ENCODE data around the gene CYBA.
"Not testable (repeated sequence)": the region's sequence is repeated elsewhere in the genome, so short reads cannot be mapped to it uniquely, and the experiment has no call there.

CYBA gene

DNA sequence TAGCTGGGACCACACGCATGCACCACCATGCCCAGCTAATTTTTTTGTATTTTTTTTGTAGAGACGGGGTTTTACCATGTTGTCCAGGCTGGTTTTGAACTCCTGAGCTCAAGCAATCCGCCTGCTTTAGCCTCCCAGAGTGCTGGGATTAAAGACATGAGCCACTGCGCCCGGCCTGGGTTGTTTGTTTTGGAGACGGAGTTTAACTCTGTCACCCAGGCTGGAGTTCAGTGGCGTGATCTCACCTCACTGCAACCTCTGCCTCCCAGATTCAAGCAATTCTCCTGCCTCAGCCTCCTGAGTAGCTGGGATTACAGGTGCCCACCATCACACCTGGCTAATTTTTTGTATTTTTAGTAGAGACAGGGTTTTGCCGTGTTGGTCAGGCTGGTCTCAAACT, 41.4 kb downstream of the CYBA start:
- FAIRE-seq, result not testable (repeated sequence)

DNA sequence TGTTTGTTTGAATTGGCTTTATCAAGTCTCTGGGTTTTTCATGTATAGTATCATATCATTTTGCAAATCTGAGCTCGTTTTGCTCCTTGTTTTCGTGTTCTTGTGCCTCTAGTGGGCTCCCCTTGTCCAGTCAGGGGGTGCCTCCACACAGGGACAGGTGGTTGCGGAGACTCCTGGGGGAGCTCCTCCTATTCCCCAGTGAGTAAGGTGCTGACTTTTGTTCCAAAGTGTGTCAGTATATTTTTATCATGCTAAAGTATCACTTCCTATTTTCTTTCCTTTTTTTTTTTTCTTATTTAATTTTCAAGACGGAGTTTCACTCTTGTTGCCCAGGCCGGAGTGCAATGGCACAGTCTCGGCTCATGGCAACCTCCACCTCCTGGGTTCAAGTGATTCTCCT, 42.8 kb downstream of the CYBA start:
- FAIRE-seq, result no peak

DNA sequence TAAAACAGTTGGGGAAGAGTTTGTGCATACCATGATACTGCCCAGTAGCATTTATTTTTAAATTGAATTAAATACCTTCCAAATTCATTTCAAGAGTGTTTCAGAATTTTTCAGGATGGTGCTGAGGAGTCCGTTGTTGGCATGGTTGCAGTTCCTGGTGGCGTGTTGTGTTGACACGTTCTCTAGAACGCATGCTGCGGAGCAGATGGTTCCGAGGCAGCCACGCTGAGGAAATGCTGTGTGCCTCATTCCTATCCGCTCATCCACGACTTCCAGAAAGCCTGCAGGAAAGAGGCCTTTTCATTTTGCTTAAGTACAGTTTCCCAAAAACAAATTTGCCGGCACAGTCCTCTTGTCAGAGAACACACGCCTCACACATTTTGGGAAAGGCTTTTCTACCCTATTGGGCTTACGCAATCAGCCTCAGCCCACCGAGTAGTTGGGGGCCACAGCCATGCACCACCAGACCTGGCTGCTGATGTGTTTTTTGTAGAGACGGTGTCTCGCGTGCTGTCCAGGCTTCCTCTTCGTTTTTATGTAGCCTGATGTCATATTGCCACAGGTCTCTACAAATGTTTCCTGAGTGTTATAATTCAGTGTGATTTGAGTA, 44.6 kb downstream of the CYBA start:
- FAIRE-seq, result no peak

DNA sequence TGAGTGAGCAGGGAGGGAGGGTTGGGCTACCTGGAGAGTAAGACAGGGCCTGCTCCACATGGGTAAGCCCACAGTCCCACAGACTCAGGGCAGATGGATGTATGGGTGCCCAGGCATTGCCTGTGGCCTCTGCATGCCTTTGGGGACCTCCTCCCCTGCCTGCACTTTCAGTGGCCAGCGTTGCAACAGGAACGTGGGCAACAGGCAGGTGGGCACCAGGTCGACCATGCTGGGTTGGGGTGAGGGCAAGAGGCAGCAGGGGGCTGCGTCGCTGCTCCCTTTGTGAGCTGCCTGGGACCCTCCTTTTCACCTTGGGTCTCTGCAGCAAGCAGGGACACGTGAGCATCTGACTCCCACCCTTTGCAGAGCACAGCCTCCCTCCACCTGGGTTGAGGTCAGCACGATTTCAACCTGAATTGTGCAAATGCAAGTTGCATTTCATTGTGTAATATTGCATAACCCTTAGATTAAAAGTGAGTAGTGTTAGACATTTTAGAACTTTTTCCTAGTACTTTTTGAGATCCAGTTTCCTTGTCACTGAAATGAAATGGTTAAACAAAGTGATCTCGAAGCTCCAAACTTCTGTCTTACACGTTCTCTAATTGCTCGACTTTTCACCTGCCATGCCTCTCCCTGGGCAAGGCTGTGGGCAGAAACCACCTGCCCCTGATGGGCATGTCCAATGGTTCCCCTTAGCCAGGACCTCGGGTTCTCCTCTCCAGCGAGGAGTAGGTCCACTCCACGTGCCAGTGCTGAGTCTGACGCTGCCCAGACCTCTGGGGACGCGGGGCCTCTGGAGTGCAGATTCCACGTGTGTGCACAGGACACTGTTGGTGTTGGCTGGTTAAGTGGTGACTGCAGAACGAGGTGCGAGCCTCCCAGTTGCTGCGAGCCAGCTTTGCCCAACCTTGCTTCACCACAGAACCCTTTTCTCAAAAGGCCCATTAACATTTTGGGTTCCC, 45.4 kb downstream of the CYBA start:
- no peak for FAIRE-seq

DNA sequence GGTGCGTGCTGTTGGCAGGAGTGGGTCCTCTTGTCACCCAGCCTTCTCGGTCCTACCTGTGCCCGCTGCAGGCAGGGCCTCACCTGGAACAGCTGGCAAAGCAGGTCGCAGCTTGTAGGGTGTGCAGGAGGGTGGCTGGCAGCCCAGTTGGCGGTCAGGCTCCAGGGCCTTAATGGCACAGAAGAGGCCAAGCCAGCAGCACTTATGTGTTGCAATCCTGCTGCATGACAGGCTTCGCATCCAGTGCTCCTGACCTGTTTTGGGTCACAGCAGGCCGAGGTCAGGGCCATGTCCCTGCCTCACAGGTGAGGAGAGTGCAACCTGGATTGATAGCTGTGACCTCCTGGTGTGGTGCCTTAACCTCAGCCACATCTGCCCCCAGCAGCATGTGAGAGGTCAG, 48.8 kb downstream of the CYBA start:
- no peak for FAIRE-seq

DNA sequence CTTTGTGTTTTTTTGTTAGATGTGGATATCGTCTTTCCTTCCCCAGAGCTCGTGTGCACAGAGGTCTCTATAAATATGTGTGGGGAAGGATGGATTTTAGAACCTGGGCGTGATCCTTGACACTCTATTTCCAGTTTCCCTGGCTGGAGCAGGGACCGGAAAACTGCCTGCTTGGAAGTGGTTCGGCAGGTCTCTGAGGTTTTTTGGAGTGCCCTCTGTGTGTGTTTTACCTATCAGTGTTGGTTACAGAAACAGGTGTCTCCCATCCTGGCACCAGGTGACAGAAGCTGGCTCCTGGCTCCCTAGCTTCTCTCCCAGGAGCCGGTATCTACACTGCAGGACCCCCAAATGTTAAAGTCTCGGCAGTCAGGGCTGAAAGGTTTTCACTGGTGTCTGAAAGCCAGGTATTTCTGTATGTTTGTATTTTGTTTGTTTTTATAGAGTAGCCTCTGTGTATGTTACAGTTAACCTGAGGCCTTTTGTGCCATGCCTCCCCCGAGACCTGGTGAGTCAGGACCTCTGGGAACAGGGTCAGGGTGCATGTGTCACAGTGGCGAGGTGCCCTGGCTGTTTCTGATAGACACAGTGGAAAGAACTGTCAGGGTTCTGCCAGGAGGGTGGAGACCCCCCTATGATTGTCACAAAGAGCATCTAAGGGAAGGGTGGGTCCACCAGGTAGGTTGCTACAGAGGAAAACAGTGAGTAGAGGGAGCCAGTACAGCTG, 49.4 kb downstream of the CYBA start:
- FAIRE-seq, result no peak

DNA sequence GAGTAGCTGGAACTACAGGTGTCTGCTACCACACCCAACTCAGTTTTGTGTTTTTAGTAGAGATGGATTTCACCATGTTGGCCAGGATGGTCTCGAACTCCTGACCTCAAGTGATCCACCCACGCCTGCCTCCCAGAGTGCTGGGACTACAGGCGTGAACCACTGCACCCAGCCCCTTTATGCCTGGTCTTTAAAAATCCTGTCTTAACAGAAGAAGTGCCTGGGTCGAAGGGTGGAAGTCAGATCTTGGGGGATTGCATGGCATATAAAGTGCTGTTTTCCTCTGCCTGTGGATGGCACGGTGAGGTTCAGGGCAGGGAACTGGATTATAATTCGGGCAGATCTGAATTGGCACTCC, 50.3 kb downstream of the CYBA start:
- FAIRE-seq, result no peak

DNA sequence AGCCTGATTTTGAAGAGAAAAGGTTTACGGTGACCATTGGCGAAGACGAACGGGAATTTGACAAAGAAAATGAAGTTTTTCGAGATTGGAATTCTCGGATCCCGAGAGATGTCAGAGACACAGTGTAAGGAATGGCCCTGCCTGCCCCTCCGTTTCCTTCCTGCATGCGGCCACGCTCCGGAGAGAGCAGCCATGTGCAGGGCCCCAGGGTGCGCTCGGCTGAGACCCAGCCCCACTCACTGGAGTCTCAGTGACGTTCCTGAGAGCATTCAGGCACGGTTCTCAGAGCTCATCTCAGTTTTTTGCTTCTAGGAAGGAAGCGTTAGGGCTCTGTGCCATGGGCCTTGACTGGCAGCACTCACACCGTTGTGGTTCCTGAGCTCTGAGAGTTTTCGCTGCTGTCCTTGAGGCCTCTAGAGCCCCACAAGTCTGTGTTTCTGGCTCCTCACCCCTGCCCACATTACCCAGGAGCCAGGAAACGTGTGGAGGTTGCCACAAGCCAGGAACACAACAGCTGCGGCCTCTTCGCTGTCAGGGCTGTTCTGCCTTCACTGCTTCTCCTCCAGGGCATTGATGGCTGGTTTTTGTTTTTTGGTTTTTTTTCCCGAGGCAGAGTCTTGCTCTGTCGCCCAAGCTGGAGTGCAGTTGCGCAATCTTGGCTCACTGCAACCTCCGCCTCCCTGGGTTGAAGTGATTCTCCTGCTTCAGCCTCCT, 50.9 kb downstream of the CYBA start:
- no peak for FAIRE-seq

DNA sequence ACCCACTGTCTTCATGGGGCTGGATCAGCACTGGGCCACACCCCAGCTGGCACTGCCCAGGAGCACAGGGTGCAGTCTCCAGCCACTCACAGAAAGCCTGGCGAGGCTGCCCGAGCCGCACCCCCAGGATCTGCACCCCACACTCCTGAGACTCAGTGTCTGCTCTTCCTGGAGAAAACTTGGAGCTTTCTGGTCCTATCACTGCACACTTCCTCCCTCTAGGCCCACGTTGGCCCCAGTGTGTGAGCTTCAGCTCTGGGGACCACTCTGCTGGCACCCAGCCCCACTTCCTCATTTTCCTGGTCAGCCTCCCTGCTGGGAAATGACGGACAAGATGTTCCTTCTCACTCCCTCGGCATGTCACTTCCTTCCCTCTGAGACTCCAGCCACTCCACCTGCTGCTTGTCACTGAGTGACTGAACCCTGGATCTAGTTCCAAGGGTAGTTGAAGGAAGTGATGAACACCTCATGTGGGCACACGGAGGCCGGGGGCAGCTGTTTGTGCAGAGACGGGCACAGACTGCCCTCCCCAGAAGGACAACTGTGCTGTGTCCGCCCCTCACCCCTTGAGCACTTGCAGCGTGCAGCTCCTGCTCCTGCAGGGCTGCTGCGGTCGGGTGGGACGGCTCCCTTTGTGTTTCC, 51.6 kb downstream of the CYBA start:
- no peak for FAIRE-seq

DNA sequence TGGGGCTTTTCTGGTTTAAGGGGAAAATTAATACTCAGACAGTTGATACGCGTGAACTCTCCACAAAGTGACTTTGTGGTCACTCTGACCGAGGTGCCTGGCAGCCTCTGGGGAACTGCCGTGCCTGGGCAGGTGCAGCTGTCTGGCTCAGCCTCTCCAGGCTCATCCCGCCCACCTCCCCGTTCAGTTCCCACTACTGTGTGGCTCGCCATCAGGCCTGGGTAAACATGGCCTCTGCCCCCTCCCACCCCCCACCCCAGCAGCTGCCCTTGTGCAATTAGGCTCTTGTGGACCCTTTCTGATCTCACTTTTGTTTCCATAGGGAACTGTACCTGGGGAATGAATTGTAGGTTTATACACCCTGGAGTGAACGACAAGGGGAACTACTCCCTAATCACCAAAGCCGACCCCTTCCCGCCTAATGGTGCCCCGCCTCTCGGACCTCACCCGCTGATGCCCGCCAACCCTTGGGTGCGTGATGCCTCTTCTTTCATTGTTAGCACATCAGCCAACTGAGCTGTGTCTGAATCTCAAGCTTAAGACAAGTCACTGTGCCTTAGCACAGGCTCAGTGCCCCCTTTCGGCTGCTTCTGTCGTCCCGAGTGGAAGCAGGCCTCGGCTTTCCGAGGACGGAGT, 52.9 kb downstream of the CYBA start:
- no peak for FAIRE-seq

DNA sequence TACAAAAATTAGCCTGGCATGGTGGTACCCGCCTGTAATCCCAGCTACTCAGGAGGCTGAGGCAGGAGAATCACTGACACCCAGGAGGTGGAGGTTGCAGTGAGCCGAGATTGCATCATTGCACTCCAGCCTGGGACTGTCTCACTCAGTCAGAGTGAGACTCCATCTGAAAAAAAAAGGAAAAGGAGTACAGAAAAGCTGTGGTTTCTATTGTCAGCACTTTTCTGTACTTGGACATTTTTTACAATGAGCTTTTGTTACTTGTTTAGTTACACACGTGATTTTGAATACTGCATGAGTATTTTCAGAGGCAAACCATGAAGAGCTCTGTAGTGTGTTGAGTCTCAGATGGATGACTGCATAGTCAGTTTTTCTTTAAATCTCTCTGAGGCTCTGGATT, 54.4 kb downstream of the CYBA start:
- FAIRE-seq, result no peak

DNA sequence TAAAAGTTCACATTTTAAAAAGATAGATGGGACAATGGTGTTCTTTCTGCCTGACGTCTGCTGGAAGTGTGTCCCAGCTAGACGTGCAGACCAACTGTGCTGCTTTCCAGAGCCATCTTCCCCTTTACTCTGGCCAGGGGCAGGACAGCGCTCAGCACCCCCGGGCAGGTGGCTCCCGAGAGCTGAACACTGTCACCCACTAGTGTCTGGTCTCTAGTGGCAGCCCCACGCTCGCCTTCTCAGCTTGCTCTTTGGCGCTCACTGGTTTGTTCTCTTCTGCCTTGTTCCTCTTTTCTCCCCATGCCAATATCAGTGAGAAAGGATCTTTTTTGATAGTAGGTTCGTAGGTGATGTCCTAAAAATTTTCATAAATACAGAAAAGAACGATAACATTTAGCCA, 54.9 kb downstream of the CYBA start:
- FAIRE-seq, result no peak

DNA sequence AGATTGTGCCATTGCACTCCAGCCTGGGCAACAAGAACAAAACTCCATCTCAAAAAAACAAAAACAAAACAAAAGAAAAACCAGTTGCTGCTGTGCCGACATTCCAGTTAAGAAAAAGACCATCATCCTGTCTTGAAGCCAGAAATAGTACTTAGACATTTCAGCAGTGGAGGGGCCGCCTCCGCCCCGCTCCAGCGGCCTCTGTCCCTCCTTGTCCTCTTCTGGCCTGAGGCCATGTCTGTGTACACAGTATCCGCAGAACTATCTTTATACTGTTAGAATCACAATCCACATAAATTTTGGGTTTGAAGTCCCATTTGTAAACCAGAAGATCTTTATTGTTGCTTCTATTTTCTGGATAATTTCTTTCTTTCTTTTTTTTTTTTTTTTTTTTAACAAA, 55.8 kb downstream of the CYBA start:
- no peak for FAIRE-seq

DNA sequence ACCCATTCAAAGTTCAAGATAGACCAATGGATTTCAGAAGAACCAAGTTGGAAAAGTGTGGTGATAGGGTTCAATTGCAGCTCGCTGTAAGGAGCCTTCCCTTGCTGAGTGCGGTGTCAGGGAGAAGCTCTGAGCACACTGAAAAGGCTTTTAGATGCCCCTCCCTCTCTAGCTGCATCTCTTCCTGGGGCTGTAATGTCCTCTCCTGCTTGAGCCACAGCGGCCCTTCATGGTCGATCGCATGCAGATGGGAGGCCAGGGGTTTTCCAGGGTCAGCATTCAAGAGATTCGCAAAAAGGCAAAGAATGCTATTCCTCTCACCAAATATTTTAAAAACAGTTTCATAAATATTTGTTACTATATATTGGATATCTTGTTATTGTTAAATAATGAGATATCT, 56.9 kb downstream of the CYBA start:
- FAIRE-seq, result no peak

DNA sequence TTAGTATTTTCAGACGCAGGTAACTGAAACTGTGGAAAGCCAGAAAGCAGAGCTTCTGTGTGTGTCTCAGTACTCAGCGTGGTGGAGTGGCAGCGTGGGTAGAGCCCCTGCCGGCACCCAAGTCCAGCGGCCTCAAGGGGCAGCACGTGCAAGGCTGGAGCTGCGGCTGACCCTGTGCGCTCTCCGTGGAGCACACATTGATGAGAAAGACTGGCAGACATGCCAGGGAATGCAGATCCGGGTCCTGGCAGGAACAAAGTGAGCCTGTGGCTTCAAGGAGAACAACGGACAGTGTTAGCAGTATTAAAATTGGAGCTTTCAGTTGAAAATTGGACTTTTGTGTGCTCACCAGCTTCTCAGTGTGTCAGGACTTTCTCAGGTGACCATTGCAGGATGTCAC, 57.4 kb downstream of the CYBA start:
- FAIRE-seq, result no peak
